ENCODE results near the gene SLC24A5. TPM values are rescaled to one million over a fixed set of nuclear protein-coding genes. Genes with fewer than 3 reads are reported as not detected.

SLC24A5 gene
- total RNA-seq, 1 experiment from 2014 or later: not detected

DNA sequence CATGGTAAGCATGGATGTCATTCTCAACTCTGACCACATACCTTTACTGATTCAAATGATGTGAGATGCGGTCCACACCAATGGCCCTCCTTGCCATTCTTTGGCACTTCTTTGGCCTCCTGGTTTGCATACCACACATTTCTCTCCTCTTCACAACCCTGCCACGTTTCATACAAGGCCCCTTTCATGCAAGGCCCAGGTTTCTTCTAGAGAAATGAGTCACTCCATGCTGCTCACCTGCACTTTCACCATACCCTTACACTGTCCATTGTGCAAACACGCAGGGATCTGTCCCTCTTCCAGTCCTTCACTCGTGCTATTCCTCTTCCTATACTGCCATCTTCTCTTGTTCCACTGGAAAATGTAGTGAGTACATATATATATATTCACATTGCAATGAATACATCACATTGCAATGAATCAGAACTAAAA lies 24.4 kb upstream of the SLC24A5 start:
- BruUV-seq (replicated peaks): no TSS peak
- no peaks in the 10 kb centered on the region for H3K4me1 ChIP-seq (ENCODE audit: control insufficient read depth, insufficient read depth, low read length)
- ATAC-seq (no peak), DNase-seq (ENCODE audit: low read depth, low spot score) (no peak)
- no peaks in the 10 kb centered on the region for H3K9me3 ChIP-seq (ENCODE audit: control insufficient read depth, insufficient read depth, low read depth, low read length)
- H3K4me3 ChIP-seq (ENCODE audit: low read depth in 2 of 2, low read length in 2 of 2): no peak overlapping the region
- TF ChIP-seq, protein P1, sequence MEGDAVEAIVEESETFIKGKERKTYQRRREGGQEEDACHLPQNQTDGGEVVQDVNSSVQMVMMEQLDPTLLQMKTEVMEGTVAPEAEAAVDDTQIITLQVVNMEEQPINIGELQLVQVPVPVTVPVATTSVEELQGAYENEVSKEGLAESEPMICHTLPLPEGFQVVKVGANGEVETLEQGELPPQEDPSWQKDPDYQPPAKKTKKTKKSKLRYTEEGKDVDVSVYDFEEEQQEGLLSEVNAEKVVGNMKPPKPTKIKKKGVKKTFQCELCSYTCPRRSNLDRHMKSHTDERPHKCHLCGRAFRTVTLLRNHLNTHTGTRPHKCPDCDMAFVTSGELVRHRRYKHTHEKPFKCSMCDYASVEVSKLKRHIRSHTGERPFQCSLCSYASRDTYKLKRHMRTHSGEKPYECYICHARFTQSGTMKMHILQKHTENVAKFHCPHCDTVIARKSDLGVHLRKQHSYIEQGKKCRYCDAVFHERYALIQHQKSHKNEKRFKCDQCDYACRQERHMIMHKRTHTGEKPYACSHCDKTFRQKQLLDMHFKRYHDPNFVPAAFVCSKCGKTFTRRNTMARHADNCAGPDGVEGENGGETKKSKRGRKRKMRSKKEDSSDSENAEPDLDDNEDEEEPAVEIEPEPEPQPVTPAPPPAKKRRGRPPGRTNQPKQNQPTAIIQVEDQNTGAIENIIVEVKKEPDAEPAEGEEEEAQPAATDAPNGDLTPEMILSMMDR (IDR thresholded peaks at IDR 0.05): no peak
- TF ChIP-seq, protein P2, sequence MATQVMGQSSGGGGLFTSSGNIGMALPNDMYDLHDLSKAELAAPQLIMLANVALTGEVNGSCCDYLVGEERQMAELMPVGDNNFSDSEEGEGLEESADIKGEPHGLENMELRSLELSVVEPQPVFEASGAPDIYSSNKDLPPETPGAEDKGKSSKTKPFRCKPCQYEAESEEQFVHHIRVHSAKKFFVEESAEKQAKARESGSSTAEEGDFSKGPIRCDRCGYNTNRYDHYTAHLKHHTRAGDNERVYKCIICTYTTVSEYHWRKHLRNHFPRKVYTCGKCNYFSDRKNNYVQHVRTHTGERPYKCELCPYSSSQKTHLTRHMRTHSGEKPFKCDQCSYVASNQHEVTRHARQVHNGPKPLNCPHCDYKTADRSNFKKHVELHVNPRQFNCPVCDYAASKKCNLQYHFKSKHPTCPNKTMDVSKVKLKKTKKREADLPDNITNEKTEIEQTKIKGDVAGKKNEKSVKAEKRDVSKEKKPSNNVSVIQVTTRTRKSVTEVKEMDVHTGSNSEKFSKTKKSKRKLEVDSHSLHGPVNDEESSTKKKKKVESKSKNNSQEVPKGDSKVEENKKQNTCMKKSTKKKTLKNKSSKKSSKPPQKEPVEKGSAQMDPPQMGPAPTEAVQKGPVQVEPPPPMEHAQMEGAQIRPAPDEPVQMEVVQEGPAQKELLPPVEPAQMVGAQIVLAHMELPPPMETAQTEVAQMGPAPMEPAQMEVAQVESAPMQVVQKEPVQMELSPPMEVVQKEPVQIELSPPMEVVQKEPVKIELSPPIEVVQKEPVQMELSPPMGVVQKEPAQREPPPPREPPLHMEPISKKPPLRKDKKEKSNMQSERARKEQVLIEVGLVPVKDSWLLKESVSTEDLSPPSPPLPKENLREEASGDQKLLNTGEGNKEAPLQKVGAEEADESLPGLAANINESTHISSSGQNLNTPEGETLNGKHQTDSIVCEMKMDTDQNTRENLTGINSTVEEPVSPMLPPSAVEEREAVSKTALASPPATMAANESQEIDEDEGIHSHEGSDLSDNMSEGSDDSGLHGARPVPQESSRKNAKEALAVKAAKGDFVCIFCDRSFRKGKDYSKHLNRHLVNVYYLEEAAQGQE (IDR thresholded peaks at IDR 0.05; ENCODE audit: insufficient read depth in 1 of 2, low read depth in 2 of 2, low read length in 1 of 2): no peak
- TF ChIP-seq POLR2AphosphoS5 (IDR thresholded peaks at IDR 0.05; ENCODE audit: low read depth, low read length): no peak
- no peak for TF ChIP-seq TCF7L2 (IDR thresholded peaks at IDR 0.05; ENCODE audit: low read depth, low read length)
- no peak for TF ChIP-seq SIN3A (IDR thresholded peaks at IDR 0.05; ENCODE audit: borderline replicate concordance, insufficient read depth, low read depth, low read length)
- no peaks in the 10 kb centered on the region for H3K27me3 ChIP-seq (ENCODE audit: control insufficient read depth, insufficient read depth, low read length)
- no peaks in the 10 kb centered on the region for H3K36me3 ChIP-seq (ENCODE audit: control insufficient read depth, insufficient read depth, low read length)
- no peak overlapping the region for H3K27ac ChIP-seq (ENCODE audit: low read length)
- CTCF ChIA-PET: no interaction called here
- in situ Hi-C loops (cut with HindIII; ENCODE audit: low pct_unique_long_range_greater_than_20kb, low sequenced_read_pairs): no loop called here
- POLR2A ChIA-PET: no interaction called here
- intact Hi-C loops (cut with micrococcal nuclease; ENCODE audit: unreplicated experiment): no loop called here

DNA sequence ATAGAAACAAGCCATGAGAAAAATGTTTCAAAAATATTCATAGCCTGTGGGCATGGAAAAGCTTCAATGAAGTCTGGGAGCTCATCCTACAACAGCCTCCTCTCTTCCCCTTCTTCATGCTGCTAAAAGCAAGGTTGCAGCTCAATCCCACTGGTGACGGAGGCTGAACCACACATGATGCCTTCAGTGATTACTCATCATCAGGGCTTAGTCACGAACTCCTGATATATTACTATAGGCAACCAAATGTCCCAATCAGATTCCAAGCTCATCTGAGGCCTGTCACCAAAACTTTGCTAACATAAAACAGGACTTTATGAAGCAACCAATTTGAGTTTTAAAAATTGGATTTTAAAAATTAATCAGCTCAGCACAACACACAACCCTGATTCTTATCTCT lies 24.0 kb upstream of the SLC24A5 start:
- DNase-seq (ENCODE audit: low read depth, low spot score) (no peak), ATAC-seq (no peak)
- no peaks in the 10 kb centered on the region for H3K36me3 ChIP-seq (ENCODE audit: control insufficient read depth, insufficient read depth, low read length)
- no peaks in the 10 kb centered on the region for H3K27me3 ChIP-seq (ENCODE audit: control insufficient read depth, insufficient read depth, low read length)
- BruUV-seq (replicated peaks): no TSS peak
- H3K27ac ChIP-seq (ENCODE audit: low read length): no peak overlapping the region
- no peak overlapping the region for H3K4me3 ChIP-seq (ENCODE audit: low read depth in 2 of 2, low read length in 2 of 2)
- no peak for TF ChIP-seq TCF7L2 (IDR thresholded peaks at IDR 0.05; ENCODE audit: low read depth, low read length)
- TF ChIP-seq SIN3A (IDR thresholded peaks at IDR 0.05; ENCODE audit: borderline replicate concordance, insufficient read depth, low read depth, low read length): no peak
- TF ChIP-seq, protein P2 (IDR thresholded peaks at IDR 0.05; ENCODE audit: insufficient read depth in 1 of 2, low read depth in 2 of 2, low read length in 1 of 2): no peak
- POLR2A ChIA-PET: no interaction called here
- H3K4me1 ChIP-seq (ENCODE audit: control insufficient read depth, insufficient read depth, low read length): no peaks in the 10 kb centered on the region
- intact Hi-C loops (cut with micrococcal nuclease; ENCODE audit: unreplicated experiment): no loop called here
- no peaks in the 10 kb centered on the region for H3K9me3 ChIP-seq (ENCODE audit: control insufficient read depth, insufficient read depth, low read depth, low read length)
- CTCF ChIA-PET: no interaction called here
- in situ Hi-C loops (cut with HindIII; ENCODE audit: low pct_unique_long_range_greater_than_20kb, low sequenced_read_pairs): no loop called here

Data from Panc1 (cell line).